Stimulated activated CD8-positive, alpha-beta memory T cell treated with anti-CD3 and anti-CD28 coated beads, Interleukin-4, amount 100 ng/mL, for 48 hours (primary cell): Measurements from ENCODE around the gene MUC21.
"Not testable (repeated sequence)": the region's sequence is repeated elsewhere in the genome, so short reads cannot be mapped to it uniquely, and the experiment has no call there.

ENCODE experiments used
- DNase-seq: peaks from one replicate; pipeline ENCODE4 v3.0.0-alpha.2; 2020

Gene MUC21

DNA sequence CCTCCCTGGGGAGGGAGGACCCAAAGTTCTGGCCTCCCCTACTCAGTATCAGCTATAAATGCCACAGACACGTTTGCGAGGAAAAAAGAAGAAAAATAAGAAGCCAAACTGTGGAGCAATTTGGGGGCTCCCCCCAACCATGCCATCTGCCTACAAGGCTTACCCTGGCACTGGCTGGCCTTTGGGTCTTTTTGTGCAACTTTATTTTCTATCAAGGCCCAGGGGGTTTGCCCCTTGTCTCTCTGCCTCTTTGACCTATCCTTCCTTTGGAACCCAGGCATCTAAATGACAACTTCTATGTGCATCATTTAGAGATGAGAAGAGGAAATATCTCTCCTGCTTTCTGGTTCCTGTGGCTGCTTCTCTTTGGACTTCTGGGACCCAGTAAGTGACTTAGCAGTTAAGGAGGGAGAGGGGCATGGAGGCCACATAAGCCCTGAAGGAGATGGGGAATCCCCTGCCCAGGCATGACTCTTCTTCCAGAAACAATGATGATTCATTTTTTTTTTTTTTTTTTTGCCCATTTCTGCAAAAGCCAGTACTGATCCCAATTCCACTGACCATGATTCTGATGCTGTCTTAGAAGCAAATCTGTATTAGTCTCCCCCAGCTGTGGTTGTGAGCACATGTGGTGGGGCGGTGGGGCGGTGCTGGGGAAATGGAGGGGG is 27.0 kb downstream of the MUC21 start, which contains the start of gene MUC22:
Gene MUC22 (plus strand): TSS at position 82 of the 668 bp plus-strand sequence. CDS start 233 bp downstream, at position 315.
- peak; percentile 42 for DNase-seq

DNA sequence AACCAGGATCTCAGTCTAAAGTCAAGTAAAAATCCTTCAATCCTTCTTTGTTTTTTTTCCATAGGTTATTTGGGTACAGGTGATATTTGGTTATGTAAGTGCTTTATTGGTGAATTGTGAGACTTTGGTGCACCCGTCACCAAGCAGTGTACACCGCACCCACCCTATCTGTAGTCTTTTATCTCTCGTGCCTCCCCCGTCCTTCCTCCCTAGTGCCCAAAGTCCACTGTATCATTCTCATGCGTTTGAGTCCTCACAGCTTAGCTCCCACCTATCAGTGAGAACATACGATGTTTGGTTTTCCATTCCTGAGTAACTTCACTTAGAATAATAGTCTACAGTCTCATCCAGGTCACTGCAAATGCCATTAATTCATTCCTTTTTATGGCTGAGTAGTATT is 27.6 kb downstream of the MUC21 start:
- no peak for DNase-seq

DNA sequence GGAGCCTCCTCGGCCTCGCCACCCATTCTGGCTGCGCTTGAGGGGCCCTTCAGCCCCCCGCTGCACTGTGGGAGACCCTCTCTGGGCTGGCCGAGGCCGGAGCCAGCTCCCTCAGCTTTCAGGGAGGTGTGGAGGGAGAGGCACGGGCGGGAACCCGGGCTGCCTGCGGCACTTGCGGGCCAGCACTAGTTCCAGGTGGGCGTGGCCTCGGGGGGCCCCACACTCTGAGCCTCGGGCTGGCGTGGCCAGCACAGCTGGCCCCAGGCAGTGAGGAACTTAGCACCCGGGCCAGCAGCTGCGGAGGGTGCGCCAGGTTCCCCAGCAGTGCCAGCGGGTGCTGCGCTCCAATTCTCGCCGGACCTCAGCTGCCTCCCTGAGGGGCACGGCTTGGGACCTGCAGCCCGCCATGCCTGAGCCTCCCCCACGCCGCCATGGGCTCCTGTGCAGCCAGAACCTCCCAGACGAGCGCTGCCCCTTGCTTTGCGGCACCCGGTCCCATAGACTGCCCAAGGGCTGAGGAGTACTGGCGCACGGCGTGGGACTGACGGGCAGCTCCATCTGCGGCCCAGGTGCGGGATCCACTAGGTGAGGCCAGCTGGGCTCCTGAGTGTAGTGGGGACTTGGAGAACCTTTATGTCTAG is 33.3 kb downstream of the MUC21 start:
- no peak for DNase-seq

DNA sequence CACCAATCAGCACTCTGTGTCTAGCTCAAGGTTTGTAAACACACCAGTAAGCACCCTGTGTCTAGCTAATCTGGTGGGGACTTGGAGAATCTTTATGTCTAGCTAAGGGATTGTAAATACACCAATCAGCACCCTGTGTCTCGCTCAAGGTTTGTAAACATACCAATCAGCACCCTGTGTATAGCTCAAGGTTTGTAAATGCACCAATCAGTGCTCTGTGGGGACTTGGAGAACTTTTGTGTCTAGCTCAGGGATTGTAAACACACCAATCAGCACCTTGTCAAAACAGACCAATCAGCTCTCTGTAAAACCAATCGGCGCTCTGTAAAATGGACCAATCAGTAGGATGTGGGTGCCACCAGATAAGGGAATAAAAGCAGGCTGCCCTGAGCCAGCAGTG is 33.9 kb downstream of the MUC21 start:
- not testable (repeated sequence) for DNase-seq

DNA sequence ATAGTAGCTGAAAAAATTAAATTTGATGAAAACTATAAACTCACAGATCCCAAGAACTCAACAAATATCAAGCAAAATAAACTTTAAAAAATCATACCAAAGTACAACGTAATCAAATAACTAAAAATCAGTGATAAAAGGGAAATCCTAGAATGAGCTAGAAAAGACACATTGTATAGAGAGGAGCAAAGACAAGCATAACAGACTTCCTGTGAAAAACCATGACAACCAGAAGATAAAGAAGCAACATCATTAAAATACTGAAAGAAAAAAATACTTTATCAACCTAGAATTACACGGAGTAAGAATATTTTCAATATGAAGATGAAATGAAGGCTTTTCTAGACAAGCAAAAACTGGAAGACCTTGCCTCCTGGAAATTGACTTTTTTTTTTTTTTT is 36.5 kb downstream of the MUC21 start:
- no peak for DNase-seq

DNA sequence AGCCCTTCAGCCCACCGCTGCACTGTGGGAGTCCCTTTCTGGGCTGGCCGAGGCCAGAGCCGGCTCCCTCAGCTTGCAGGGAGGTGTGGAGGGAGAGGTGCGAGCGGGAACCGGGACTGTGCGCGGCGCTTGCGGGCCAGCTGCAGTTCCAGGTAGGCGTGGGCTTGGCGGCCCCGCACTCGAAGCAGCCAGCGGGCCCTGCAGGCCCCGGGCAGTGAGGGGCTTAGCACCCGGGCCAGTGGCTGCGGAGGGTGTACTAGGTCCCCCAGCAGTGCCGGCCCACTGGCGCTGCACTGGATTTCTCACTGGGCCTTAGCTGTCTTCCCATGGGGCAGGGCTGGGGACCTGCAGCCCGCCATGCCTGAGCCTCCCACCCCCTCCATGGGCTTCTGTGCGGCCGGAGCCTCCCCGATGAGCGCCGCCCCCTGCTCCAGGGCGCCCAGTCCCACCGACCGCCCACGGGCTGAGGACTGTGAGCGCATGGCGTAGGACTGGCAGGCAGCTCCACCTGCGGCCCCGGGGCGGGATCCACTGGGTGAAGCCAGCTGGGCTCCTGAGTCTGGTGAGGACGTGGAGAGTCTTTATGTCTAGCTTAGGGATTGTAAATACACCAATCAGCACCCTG is 37.2 kb downstream of the MUC21 start:
- not testable (repeated sequence) for DNase-seq

DNA sequence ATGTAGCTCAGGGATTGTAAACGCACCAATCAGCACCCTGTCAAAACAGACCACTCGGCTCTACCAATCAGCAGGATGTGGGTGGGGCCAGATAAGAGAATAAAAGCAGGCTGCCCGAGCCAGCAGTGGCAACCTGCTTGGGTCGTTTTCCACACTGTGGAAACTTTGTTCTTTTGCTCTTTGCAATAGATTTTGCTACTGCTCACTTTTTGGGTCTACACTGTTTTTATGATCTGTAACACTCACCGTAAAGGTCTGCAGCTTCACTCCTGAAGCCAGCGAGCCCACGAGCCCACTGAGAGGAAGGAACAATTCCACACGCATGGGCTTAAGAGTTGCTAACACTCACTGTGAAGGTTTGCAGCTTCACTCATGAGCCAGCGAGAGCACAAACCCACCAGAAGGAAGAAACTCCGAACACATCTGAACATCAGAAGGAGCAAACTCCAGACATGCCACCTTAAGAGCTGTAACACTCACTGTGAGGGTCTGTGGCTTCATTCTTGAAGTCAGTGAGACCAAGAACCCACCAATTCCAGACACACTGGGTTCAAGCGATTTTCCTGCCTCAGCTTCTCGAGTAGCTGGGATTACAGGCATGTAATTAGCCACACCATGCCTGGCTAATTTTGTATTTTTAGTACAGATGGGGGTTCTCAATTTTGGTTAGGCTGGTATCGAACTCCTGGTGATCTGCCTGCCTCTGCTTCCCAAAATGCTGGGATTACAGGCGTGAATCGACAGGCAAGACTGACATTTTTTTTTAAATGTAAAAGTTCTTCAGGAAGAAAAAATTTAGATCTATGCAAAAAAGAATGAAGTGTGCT is 38.4 kb downstream of the MUC21 start:
- DNase-seq = not testable (repeated sequence)

DNA sequence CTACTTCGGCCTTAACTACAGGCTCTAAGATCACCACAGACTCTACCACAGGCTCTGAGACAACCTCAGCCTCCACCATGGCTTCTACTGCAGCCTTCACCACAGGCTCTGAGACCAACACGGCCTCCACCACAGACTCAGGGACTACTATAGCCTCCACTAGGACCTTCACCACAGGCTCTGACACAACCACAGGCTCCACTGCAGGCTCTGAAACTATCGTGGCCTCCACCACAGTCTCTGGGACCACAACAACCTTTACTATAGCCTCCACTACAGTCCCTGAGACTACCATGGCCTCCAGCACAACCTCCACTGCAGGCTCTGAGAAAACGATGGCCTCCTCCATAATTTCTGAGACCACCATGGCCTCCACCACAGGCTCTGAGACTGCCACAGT is 42.1 kb downstream of the MUC21 start:
- no peak for DNase-seq

DNA sequence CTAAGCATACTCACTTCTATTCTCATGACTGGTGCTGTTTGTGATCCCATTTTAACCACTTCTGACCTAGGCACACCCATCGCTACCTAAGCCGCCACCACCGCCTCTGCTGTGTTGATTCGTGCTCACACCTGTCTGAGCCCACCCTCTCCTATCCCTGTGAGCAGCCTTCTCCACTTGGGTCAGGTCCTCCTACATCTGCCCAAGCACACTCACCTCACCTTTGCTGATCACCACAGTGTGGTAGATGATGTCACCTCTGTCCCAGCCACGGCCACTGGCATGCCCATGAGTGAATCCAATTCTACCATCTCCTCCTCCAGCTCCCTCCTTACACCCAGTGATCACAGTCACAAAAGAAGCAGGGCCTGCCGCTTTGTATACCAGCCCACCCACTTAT is 47.6 kb downstream of the MUC21 start:
- peak; percentile 44 for DNase-seq

DNA sequence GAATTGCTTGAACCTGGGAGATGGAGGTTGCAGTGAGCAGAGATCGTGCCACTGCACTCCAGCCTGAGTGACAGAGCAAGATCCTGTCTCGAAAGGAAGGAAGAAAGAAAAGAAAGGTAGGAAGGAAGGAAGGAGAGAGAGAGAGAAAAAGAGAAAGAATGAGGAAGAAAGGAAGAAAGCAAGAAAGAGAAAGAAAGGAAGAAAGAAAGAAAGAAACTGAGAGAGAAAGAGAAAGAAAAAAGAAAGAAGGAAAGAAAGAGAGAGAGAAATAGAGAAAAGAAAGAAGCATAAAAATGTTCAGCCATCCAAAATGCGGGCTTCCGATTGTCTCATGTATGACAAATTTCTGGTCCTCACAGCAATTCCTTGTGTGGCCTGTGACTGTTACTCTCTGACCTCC is 49.6 kb downstream of the MUC21 start:
- DNase-seq = no peak

DNA sequence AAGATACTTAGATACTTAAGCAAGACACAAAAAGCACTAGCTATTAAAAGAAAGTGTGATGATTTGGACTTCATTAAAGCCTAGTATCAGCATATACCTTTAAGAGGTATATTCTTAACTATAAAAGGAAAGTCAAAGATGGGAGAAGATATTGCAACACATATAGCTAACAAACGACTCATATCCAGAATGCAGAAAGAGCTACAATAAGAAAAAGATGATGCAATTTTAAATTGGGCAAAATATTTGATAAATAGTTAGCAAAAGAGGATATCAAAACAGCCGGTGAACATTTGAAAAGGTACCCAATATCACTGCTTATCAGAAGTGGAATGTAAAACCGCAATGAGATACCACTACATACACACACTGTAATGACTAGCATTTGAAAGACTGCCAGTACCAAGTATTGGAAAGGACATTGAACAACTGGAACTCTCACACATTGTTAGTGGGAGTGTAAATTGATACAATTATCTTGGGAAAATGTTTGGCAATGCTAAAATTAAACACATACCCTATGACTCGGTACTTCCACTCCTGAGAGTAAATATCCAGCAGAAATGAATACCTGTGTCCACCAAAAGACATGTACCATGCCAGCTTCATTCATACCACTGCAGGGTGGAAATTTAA is 52.5 kb downstream of the MUC21 start:
- no peak for DNase-seq

DNA sequence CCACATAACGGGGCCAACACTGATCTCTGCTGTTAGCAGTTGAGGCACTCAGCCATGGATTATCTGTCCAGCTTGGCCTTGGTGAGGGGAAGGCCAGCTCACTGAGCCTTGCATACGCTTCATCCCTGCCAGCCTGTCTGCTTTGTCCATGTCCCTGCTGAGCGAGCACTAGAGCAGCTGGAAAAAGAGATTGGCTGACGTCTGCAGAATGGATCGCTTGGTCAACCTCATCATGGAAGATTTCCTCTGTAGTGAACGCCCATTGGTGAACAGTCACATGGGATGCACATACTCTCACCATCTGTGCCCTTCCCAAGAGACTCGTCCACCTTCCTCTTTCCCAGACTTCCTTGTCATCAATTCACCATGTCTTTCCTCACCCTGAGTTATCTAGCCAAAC is 53.7 kb downstream of the MUC21 start:
- no peak for DNase-seq

DNA sequence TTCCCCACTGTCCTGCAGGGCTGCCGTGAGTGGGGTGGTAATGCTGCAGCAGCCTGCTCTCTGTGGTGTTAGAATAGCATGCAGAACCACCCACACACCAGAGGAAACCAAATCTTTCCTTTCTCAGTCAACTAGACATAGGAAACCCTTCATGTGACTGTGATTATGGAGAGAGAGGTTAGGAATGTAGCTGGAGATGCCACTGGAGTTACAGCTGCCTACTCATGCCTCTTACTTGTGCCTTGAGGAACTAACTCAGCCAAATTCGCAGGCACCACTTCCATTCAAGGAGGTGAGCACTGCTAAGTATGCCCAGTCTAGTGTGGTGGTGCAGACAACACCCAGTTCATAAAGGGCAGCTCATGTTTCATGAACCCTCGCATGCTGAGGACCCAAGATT is 54.2 kb downstream of the MUC21 start:
- DNase-seq = no peak

DNA sequence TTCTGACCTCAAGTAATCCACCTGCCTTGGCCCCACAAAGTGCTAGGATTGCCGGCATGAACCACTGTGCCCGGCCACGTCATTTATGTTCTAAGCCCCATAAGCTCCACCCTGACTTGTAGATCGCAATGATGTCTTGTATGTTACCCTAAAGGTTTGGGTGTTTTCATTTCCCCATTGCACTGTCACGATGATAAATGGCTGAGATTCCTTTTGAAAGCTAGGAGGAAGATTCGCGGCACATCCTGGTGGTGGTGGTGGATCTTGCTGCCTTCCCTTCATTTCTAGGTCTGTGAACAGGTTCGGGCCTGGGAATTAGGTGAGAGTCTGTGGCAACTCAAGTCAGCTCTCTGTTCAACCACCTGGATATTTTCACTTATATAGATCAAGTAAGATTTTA is 55.0 kb downstream of the MUC21 start:
- no peak for DNase-seq
